Stomach smooth muscle (tissue), 2 donors: Measurements from ENCODE around the gene TNFRSF4.

Experiments used
- H3K27ac ChIP-seq: one replicate; pipeline ENCODE4 v1.7.0; 2013; ENCODE audit warnings: mild to moderate bottlenecking, low read length, inconsistent platforms
- H3K27me3 ChIP-seq, 2 donors: one replicate each; pipeline ENCODE4 v1.7.0; 2013; ENCODE audit warnings: low read length in 2 of 2; ENCODE audit not compliant: insufficient read depth in 2 of 2, control insufficient read depth in 1 of 2
- H3K36me3 ChIP-seq, 2 donors: one replicate each; pipeline ENCODE4 v1.7.0; 2013; ENCODE audit warnings: low read length in 2 of 2; ENCODE audit not compliant: control insufficient read depth in 2 of 2, insufficient read depth in 2 of 2
- H3K4me1 ChIP-seq: one replicate; pipeline ENCODE4 v1.7.0; 2013; ENCODE audit warnings: low read length; ENCODE audit not compliant: control insufficient read depth, insufficient read depth
- H3K4me3 ChIP-seq, 2 donors: one replicate each; pipeline ENCODE4 v1.7.0; 2013; ENCODE audit warnings: low read length in 2 of 2
- H3K9ac ChIP-seq, 2 donors: one replicate each; pipeline ENCODE4 v1.7.0; 2013; ENCODE audit warnings: low read length in 2 of 2, mild to moderate bottlenecking in 1 of 2
- H3K9me3 ChIP-seq, 2 donors: one replicate each; pipeline ENCODE4 v1.7.0; 2013; ENCODE audit warnings: low read length in 2 of 2; ENCODE audit not compliant: control insufficient read depth in 2 of 2
- donor health status: healthy.
- donor health status: Pancreatic carcinoma.

Gene TNFRSF4

DNA sequence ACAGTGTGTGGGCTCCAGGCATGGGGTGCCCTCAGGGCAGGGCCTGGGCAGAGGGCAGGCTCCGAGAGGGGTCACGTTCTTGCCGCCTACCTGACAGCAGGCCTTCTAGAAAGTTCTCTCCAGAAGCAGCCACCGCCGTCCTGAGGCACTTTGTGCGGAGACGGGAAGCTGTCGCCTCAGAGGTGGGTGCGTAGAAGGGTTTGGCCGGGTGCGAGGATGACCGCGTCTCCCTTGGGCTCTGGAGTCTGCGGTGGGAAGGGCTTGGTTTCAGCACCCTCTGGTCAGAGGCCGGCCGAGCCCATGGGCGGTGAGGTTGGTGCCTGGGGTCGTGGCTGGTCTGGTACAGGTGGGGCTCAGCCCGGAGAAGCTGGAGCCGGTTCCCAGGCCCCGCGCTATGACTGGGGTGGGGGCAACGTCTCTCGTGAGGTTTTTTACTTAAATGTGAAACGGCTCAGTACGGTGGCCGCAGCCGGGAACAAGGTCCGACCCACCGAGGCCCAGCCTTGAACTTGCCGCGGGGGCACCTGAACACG lies 50.3 kb downstream of the TNFRSF4 start:
- Histone ChIP-seq H3K27ac (no peak overlapping the region), H3K9me3 (no peaks in the 10 kb centered on the region), H3K9ac (no peak overlapping the region), H3K4me1 (peaks cover 4% of the 10 kb centered on the region), H3K36me3 (no peaks in the 10 kb centered on the region), H3K27me3 (peaks cover 9 to 37% of the 10 kb centered on the region in 2 donors), H3K4me3 (no peak overlapping the region)

DNA sequence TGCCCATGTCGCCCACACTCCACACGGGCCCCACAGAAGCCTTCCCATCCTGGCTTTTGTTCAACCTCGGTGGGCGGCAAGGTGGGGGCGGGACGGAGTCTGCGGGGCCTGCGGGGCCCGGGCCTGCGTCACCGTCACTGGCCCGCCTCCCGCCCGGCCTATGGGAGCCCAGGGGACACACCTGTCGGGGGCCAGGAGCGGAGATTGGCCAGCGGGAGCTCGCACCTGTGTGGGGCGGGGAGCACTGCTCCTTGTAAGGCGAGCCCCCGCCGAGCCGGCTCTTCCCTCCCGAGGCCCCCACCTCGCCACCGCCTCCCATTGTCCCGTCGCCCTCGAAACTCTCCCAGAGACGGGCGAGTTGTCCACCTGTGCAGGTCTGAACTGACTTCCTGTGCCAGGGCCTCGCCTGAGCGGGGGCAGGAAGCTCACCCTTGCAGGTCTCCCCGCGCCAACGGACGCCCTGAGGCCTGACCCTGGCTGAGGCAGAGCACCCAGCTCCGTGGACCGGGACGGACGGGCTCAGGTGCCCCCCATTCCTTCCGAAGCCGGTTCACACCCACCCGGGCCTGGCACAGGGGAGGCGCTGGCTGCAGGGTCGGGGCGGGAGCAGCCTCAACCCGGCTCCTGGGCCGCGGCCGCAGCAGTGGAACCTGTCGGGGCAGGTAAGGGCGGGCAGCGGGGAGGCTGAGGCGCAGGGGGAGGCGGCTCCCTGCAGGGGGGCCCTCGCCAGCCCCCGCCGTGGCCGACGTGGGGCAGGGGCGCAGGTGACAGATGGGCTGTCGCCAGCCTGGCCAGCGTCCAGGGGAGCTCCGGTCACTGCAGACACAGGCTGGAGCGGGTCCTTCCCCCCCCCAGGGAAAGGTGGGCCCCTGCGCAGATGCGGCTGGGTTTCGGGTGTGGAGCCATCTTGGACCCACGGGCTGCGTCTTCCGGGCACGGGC lies 51.1 kb downstream of the TNFRSF4 start:
- H3K4me3 ChIP-seq: no peak overlapping the region

DNA sequence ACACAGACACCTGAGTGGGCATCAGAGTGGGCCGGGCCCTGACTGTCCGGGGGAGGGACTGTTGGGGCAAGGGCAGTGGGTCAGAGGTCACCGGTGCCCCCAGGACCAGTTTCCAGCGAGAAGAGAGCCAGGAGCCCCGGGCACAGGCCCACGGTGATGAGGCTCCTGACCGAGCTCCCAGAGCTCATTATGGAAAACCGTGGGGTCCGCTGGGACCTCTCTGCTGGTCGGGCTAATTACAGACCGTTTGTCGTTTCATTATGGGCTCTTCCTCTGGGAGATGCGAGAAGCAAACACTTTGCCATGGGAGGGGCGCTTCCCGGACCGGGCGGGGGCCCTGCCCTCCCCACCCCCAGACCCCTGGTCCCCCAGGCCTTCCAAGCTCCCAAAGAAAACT lies 52.3 kb downstream of the TNFRSF4 start:
- peaks cover 16% of the 10 kb centered on the region for H3K4me1 ChIP-seq
- H3K4me3 ChIP-seq: no peak overlapping the region
- H3K27ac ChIP-seq: no peak overlapping the region
- H3K9me3 ChIP-seq: no peaks in the 10 kb centered on the region
- H3K9ac ChIP-seq: no peak overlapping the region
- H3K36me3 ChIP-seq: no peaks in the 10 kb centered on the region
- peaks cover 6 to 23% of the 10 kb centered on the region in 2 donors for H3K27me3 ChIP-seq

More for the DNA sequence above, 51.1 kb downstream of the TNFRSF4 start:
- H3K4me1 ChIP-seq: peaks cover 11% of the 10 kb centered on the region
- no peaks in the 10 kb centered on the region for H3K9me3 ChIP-seq
- peaks cover 6 to 31% of the 10 kb centered on the region in 2 donors for H3K27me3 ChIP-seq
- H3K27ac ChIP-seq: no peak overlapping the region
- no peaks in the 10 kb centered on the region for H3K36me3 ChIP-seq
- no peak overlapping the region for H3K9ac ChIP-seq
